H9 (cell line): ENCODE measurements around the gene ARID1A. TPM values are rescaled to one million over a fixed set of nuclear protein-coding genes. Genes with fewer than 3 reads are reported as not detected.
A peak's percentile ranks its signal among the peaks of the same experiment; 100 is the strongest.

Experiments
- DNase-seq: peaks from one replicate; pipeline ENCODE4 v3.0.0-alpha.2; 2017
- H2AFZ ChIP-seq: one replicate; pipeline ENCODE4 v1.6.1; 2013; ENCODE audit warnings: mild to moderate bottlenecking, low read length, control low read depth, moderate library complexity
- H2AK5ac ChIP-seq: 2 replicates; pipeline ENCODE4 v1.6.1; 2013; ENCODE audit warnings: low read length, control low read depth, mixed read lengths; ENCODE audit not compliant: insufficient read length
- H2BK120ac ChIP-seq: one replicate; pipeline ENCODE4 v1.6.1; 2013; ENCODE audit warnings: low read depth, mild to moderate bottlenecking, low read length, control low read depth, inconsistent platforms; ENCODE audit not compliant: poor library complexity, severe bottlenecking
- H2BK12ac ChIP-seq: 2 replicates; pipeline ENCODE4 v1.6.1; 2013; ENCODE audit warnings: low read length, control low read depth, mixed read lengths, low read depth; ENCODE audit not compliant: insufficient read length
- H2BK15ac ChIP-seq: 2 replicates; pipeline ENCODE4 v1.6.1; 2013; ENCODE audit warnings: low read depth, low read length, control low read depth
- H2BK20ac ChIP-seq: one replicate; pipeline ENCODE4 v1.6.1; 2013; ENCODE audit warnings: low read depth, mild to moderate bottlenecking, low read length, control low read depth, inconsistent platforms; ENCODE audit not compliant: poor library complexity, severe bottlenecking
- H2BK5ac ChIP-seq: 2 replicates; pipeline ENCODE4 v1.6.1; 2013; ENCODE audit warnings: low read length, control low read depth, mixed read lengths; ENCODE audit not compliant: insufficient read length
- H3K14ac ChIP-seq: 2 replicates; pipeline ENCODE4 v1.6.1; 2013; ENCODE audit warnings: low read length, control low read depth; ENCODE audit not compliant: insufficient read depth
- H3K18ac ChIP-seq: 2 replicates; pipeline ENCODE4 v1.6.1; 2013; ENCODE audit warnings: low read depth, mild to moderate bottlenecking, mixed read lengths, low read length, control low read depth; ENCODE audit not compliant: insufficient read length
- H3K23ac ChIP-seq: 2 replicates; pipeline ENCODE4 v1.6.1; 2013; ENCODE audit warnings: low read length, control low read depth, mixed read lengths, low read depth; ENCODE audit not compliant: insufficient read length
- H3K23me2 ChIP-seq: 2 replicates; pipeline ENCODE4 v1.6.1; 2013; ENCODE audit warnings: low read depth, mild to moderate bottlenecking, mixed read lengths, low read length, control low read depth; ENCODE audit not compliant: insufficient read length, poor library complexity, severe bottlenecking
- H3K27ac ChIP-seq: 2 replicates; pipeline ENCODE4 v1.5.1; 2013; ENCODE audit warnings: low read length, control low read depth, mixed read lengths, low read depth; ENCODE audit not compliant: insufficient read length
- H3K27me3 ChIP-seq: 2 replicates; pipeline ENCODE4 v1.6.1; 2013; ENCODE audit warnings: low read length, control low read depth, inconsistent platforms; ENCODE audit not compliant: insufficient read depth
- H3K4ac ChIP-seq: 2 replicates; pipeline ENCODE4 v1.6.1; 2013; ENCODE audit warnings: low read depth, mild to moderate bottlenecking, control low read depth, inconsistent platforms, low read length, moderate library complexity
- H3K4me1 ChIP-seq: 2 replicates; pipeline ENCODE4 v1.6.1; 2013; ENCODE audit warnings: low read length, control low read depth, inconsistent platforms; ENCODE audit not compliant: insufficient read depth
- H3K4me2 ChIP-seq: 2 replicates; pipeline ENCODE4 v1.6.1; 2013; ENCODE audit warnings: low read length, control low read depth, mixed read lengths; ENCODE audit not compliant: insufficient read length, insufficient read depth
- H3K56ac ChIP-seq: 2 replicates; pipeline ENCODE4 v1.6.1; 2013; ENCODE audit warnings: low read depth, mild to moderate bottlenecking, mixed read lengths, low read length, control low read depth; ENCODE audit not compliant: insufficient read length
- H3K79me1 ChIP-seq: 2 replicates; pipeline ENCODE4 v1.6.1; 2013; ENCODE audit warnings: low read depth, mild to moderate bottlenecking, moderate library complexity, low read length, control low read depth, inconsistent platforms; ENCODE audit not compliant: insufficient read depth, poor library complexity, severe bottlenecking
- H3K79me2 ChIP-seq: 2 replicates; pipeline ENCODE4 v1.6.1; 2013; ENCODE audit warnings: low read length, control low read depth, inconsistent platforms; ENCODE audit not compliant: insufficient read depth
- H3K9ac ChIP-seq: 2 replicates; pipeline ENCODE4 v1.6.1; 2013; ENCODE audit warnings: low read length, control low read depth, mixed read lengths; ENCODE audit not compliant: insufficient read length; ENCODE audit errors: extremely low read depth
- H3K9me3 ChIP-seq: one replicate; pipeline ENCODE4 v1.6.1; 2013; ENCODE audit warnings: low read depth, low read length, inconsistent platforms; ENCODE audit not compliant: control insufficient read depth
- H3T11ph ChIP-seq: one replicate; pipeline ENCODE4 v1.6.1; 2013; ENCODE audit warnings: mild to moderate bottlenecking, low read length, control low read depth, inconsistent platforms
- H4K20me1 ChIP-seq: one replicate; pipeline ENCODE4 v1.6.1; 2013; ENCODE audit not compliant: control insufficient read depth, insufficient read length, insufficient read depth
- H4K5ac ChIP-seq: 2 replicates; pipeline ENCODE4 v1.6.1; 2013; ENCODE audit warnings: low read depth, mild to moderate bottlenecking, mixed read lengths, low read length, control low read depth; ENCODE audit not compliant: insufficient read length
- H4K8ac ChIP-seq: replicated peaks from 2 replicates; pipeline ENCODE4 v1.6.1; 2013; ENCODE audit warnings: low read length, control low read depth, mixed read lengths, low read depth; ENCODE audit not compliant: insufficient read length
- H4K91ac ChIP-seq: 2 replicates; pipeline ENCODE4 v1.6.1; 2013; ENCODE audit warnings: low read depth, mild to moderate bottlenecking, moderate library complexity, mixed read lengths, low read length, control low read depth; ENCODE audit not compliant: insufficient read length
- H3K27ac Mint-ChIP-seq, 3 experiments: 2 replicates in 2 of 3; 3 replicates in 1 of 3; pipeline ENCODE4 v1.8.0; 2020 to 2021; ENCODE audit warnings: mixed read lengths in 3 of 3, mild to moderate bottlenecking in 1 of 3, moderate library complexity in 1 of 3
- H3K27me3 Mint-ChIP-seq: 2 replicates; pipeline ENCODE4 v1.8.0; 2021; ENCODE audit warnings: low read depth, mild to moderate bottlenecking, moderate library complexity, mixed read lengths
- H3K36me3 Mint-ChIP-seq, 3 experiments: 2 replicates in 2 of 3; 3 replicates in 1 of 3; pipeline ENCODE4 v1.8.0; 2020 to 2021; ENCODE audit warnings: low read depth in 3 of 3, mixed read lengths in 3 of 3; ENCODE audit not compliant: insufficient read depth in 1 of 3
- H3K4me1 Mint-ChIP-seq, 2 experiments: 2 replicates each; pipeline ENCODE4 v1.8.0; 2020; ENCODE audit warnings: mixed read lengths in 2 of 2
- H3K4me3 Mint-ChIP-seq, 2 experiments: 2 replicates in 1 of 2; 3 replicates in 1 of 2; pipeline ENCODE4 v1.8.0; 2020 to 2021; ENCODE audit warnings: mild to moderate bottlenecking in 2 of 2, mixed read lengths in 2 of 2, moderate library complexity in 1 of 2
- H3K9me3 Mint-ChIP-seq, 2 experiments: 2 replicates in 1 of 2; 3 replicates in 1 of 2; pipeline ENCODE4 v1.8.0; 2020; ENCODE audit warnings: mild to moderate bottlenecking in 2 of 2, mixed read lengths in 2 of 2, moderate library complexity in 1 of 2
- CTCF ChIP-seq: fragments of 200-600 bp; sonication (generic); conservative IDR thresholded peaks from 3 replicates; pipeline ENCODE4 v1.8.0; 2021; ENCODE audit warnings: antibody characterized with exemption, mild to moderate bottlenecking
- WGBS: extraction: QIAGEN DNeasy Blood & Tissue Kit; methylation state at CpG from one replicate; pipeline ENCODE4 v1.1.7; 2013; ENCODE audit warnings: missing lambda C conversion rate, low lambda C conversion rate, mixed read lengths; ENCODE audit not compliant: insufficient read length; ENCODE audit errors: extremely low coverage; 5-methylcytosine and 5-hydroxymethylcytosine counted together
- total RNA-seq: library from RNA; stranded (reverse); gene quantifications from 2 replicates; pipeline ENCODE4 v1.2.1, GENCODE V29; 2021

ARID1A gene
- total RNA-seq, 1 experiment from 2014 or later, result 147 TPM

DNA sequence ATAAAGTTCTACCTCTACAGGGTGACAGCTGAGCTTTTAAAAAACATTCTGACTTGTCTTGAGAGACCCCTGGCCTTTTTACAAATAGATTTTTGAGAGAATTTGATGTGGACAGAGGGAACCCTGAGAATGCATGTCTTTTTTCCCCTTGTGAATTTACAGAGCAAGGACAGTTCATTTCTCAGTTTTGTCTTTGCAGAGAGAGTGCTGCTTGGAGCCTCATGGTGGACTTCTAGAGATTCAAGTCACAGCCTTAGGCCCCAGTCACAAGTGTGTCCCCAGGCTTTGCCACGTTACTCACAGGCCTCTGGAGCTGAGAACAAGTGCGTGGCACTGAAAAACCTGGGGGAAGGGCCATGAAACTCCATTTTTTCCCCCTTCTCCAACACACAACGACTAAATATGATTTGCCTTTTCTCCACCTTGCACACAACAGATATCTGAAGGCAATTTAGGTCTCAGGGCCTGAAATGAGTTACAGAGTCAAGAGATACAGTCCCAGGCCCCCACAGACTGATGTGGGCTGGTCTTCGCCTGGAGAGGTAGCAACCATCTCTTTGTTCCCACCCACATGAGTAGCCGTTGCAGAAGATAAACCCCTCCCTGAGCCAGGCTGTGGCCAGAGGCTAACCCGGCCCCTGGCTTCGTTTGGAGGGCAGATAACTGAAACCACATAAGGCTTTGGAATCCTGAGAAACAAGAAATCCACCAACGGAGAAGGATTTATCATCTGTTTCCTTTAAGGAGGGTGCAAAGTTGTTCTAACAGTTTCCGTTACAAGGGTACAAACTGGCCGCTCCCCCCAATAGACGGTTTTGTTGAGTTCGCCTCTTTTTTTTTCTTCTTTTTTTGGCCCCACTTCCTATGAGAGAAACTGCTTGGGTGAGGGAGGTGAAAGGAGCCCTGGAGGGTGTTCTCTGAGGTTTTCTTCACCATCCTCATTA lies 90.9 kb downstream of the ARID1A start:
- Histone ChIP-seq H4K91ac (no peak overlapping the region), H2BK15ac (no peak overlapping the region), H3K56ac (no peak overlapping the region), H3K23ac (no peak overlapping the region), H3K4me2 (peak overlapping the region; percentile 85), H2BK5ac (no peak overlapping the region), H3T11ph (no peak overlapping the region), H3K79me1 (no peaks in the 10 kb centered on the region), H2BK120ac (no peak overlapping the region), H3K14ac (peak overlapping the region; percentile 55; the same call in 1 of the 2 replicates), H3K27ac (no peak overlapping the region), H2BK12ac (no peak overlapping the region), H4K20me1 (no peaks in the 10 kb centered on the region), H3K9me3 (no peaks in the 10 kb centered on the region), H3K23me2 (peaks cover 10% of the 10 kb centered on the region), H4K8ac (no peak overlapping the region), H3K9ac (peak overlapping the region; percentile 13), H3K79me2 (no peaks in the 10 kb centered on the region; the same call in 1 of the 2 replicates), H3K4me1 (peaks cover 5% of the 10 kb centered on the region; the same call in 1 of the 2 replicates), H2BK20ac (no peak overlapping the region), H2AFZ (no peak overlapping the region), H3K18ac (no peak overlapping the region), H2AK5ac (no peak overlapping the region), H3K27me3 (no peaks in the 10 kb centered on the region), H4K5ac (no peak overlapping the region), H3K4ac (no peak overlapping the region)
- TF ChIP-seq CTCF, result no peak
- Mint-ChIP-seq H3K4me1 (peaks cover 52 to 59% of the 10 kb centered on the region in 2 experiments), H3K4me3 (peak overlapping the region; percentile 92 to 95), H3K27me3 (no peaks in the 10 kb centered on the region; the same call in 1 of the 2 replicates), H3K27ac (peak overlapping the region; percentile 98 to 99 (median 98)), H3K9me3 (no peaks in the 10 kb centered on the region), H3K36me3 (peaks cover 0 to 16% (median 11%) of the 10 kb centered on the region in 3 experiments; a peak in 5 of 7 replicates)
- DNase-seq, result peak; percentile 69
- no CpG with 5 or more reads among the region's 12 CpGs for WGBS
